GM12865 (cell line): Measurements from ENCODE around the gene LPP.

Source experiments
- DNase-seq: peaks from one replicate; pipeline ENCODE4 v3.0.0; 2010; ENCODE audit warnings: low read depth
- H3K4me3 ChIP-seq: 2 replicates; pipeline ENCODE4 v1.5.1; 2011; ENCODE audit warnings: mild to moderate bottlenecking, low read depth, low read length, control low read depth
- CTCF ChIP-seq: IDR thresholded peaks from 2 replicates; pipeline ENCODE4 v1.5.1; 2011; ENCODE audit warnings: low read length, control low read depth, low read depth, inconsistent platforms; ENCODE audit not compliant: insufficient read depth; ENCODE audit errors: missing control alignments

Gene LPP

GRCh38 chr3:188487652-188488051 is 333.7 kb downstream of the LPP start:
- H3K4me3 ChIP-seq: no peak overlapping the region
- DNase-seq: no peak
- no peak for TF ChIP-seq CTCF

- DNase-seq: no peak
- no peak overlapping the region for H3K4me3 ChIP-seq
- TF ChIP-seq CTCF: no peak
Observed at GRCh38 chr3:188488801-188489200, 334.8 kb downstream of the LPP start.

- H3K4me3 ChIP-seq: no peak overlapping the region
- peak; percentile 13 for DNase-seq
- TF ChIP-seq CTCF: no peak
Observed at GRCh38 chr3:188489639-188490405, 335.9 kb downstream of the LPP start.

- TF ChIP-seq CTCF: no peak
- no peak for DNase-seq
- H3K4me3 ChIP-seq: no peak overlapping the region
Observed at GRCh38 chr3:188490416-188490815, 336.5 kb downstream of the LPP start.

- TF ChIP-seq CTCF: no peak
Observed at GRCh38 chr3:188491276-188491687, 337.3 kb downstream of the LPP start.

GRCh38 chr3:188496390-188496789 is 342.4 kb downstream of the LPP start:
- no peak overlapping the region for H3K4me3 ChIP-seq
- no peak for TF ChIP-seq CTCF

More at GRCh38 chr3:188491276-188491687, 337.3 kb downstream of the LPP start:
- H3K4me3 ChIP-seq: no peak overlapping the region
- DNase-seq: no peak

GRCh38 chr3:188497021-188497420 is 343.1 kb downstream of the LPP start:
- no peak for DNase-seq
- TF ChIP-seq CTCF: no peak

More at GRCh38 chr3:188496390-188496789, 342.4 kb downstream of the LPP start:
- no peak for DNase-seq

More at GRCh38 chr3:188497021-188497420, 343.1 kb downstream of the LPP start:
- H3K4me3 ChIP-seq: no peak overlapping the region
